HAP-1 (cell line): Measurements from ENCODE around the gene FEZ2.

Experiments
- DNase-seq, 2 experiments: peaks; one replicate each; pipeline ENCODE4 v3.0.0-alpha.2; 2016 to 2020; ENCODE audit warnings: low spot score in 2 of 2
- H3K27me3 ChIP-seq: fragments of 250-450 bp; sonication (Bioruptor Pico); 2 replicates; pipeline ENCODE4 v1.5.1; 2020; ENCODE audit warnings: low read depth, mild to moderate bottlenecking, moderate library complexity
- H3K36me3 ChIP-seq: fragments of 250-450 bp; sonication (Bioruptor Pico); replicated peaks from 2 replicates; pipeline ENCODE4 v1.5.1; 2020; ENCODE audit warnings: mild to moderate bottlenecking
- H3K4me1 ChIP-seq: fragments of 250-450 bp; sonication (Bioruptor Pico); 2 replicates; pipeline ENCODE4 v1.5.1; 2020; ENCODE audit warnings: mild to moderate bottlenecking
- H3K4me3 ChIP-seq: fragments of 250-450 bp; sonication (Bioruptor Pico); 2 replicates; pipeline ENCODE4 v1.5.1; 2020; ENCODE audit warnings: mild to moderate bottlenecking, moderate library complexity
- H3K9me3 ChIP-seq: fragments of 250-450 bp; sonication (Bioruptor Pico); 2 replicates; pipeline ENCODE4 v1.5.1; 2020; ENCODE audit warnings: mild to moderate bottlenecking, moderate library complexity
- in situ Hi-C: fragments of 300-500 bp; cut with MboI; formaldehyde crosslinking; loops from 3 replicates; pipeline ENCODE4 v1.14.3; 2020; ENCODE audit warnings: low sequenced_read_pairs, inconsistent platforms, mixed read lengths

The FEZ2 gene, protein sequence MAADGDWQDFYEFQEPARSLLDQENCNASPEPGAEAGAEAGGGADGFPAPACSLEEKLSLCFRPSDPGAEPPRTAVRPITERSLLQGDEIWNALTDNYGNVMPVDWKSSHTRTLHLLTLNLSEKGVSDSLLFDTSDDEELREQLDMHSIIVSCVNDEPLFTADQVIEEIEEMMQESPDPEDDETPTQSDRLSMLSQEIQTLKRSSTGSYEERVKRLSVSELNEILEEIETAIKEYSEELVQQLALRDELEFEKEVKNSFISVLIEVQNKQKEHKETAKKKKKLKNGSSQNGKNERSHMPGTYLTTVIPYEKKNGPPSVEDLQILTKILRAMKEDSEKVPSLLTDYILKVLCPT

DNA sequence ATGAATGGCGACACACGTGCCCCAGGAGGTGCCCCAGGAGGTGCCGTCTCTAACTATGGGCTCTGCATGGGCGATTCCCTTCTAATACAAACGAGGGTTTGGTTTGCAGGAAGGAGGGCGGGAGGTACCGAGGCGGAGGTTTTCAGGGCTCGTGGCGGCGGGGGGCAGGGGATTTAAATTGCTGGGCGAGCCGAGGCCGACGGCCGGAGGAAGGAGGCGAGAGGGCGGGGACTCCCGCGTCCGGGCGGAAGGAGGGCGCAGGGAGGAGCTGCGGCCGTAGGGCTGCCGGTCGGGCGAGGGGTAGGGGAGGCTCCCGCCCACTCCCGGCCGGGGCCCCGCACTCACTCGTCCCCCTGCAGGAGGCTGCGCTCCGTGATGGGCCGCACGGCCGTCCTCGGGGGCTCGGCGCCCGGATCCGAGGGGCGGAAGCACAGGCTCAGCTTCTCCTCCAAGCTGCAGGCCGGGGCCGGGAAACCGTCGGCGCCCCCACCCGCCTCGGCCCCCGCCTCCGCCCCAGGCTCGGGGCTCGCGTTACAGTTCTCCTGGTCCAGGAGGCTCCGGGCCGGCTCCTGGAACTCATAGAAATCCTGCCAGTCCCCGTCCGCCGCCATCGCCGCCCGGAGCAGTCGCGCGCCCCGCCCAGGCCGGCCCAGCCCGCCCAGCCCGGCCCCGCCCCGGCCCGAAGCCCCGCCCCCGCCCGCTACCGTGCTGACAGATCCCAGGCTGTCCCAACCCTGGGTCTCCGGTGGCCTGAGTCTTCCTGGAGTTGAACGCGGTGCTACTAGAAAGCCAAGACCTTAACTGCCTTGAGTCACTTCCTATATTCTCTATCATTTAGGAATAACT lies at the start of gene FEZ2:
Gene FEZ2, minus strand, starts transcription at position 637 of the 846 bp plus-strand sequence. Its CDS starts 26 bp downstream, at position 611.
- DNase-seq, result peak; percentile 89 to 92
- H3K4me3 ChIP-seq, result peak within 1 kb of the TSS; percentile 45
- H3K27me3 ChIP-seq, result no peaks in the 10 kb centered on the region
- peaks cover 10% of the 10 kb centered on the region for H3K36me3 ChIP-seq
- peaks cover 15% of the 10 kb centered on the region for H3K4me1 ChIP-seq
- in situ Hi-C loops, result no loop called here
- no peaks in the 10 kb centered on the region for H3K9me3 ChIP-seq

DNA sequence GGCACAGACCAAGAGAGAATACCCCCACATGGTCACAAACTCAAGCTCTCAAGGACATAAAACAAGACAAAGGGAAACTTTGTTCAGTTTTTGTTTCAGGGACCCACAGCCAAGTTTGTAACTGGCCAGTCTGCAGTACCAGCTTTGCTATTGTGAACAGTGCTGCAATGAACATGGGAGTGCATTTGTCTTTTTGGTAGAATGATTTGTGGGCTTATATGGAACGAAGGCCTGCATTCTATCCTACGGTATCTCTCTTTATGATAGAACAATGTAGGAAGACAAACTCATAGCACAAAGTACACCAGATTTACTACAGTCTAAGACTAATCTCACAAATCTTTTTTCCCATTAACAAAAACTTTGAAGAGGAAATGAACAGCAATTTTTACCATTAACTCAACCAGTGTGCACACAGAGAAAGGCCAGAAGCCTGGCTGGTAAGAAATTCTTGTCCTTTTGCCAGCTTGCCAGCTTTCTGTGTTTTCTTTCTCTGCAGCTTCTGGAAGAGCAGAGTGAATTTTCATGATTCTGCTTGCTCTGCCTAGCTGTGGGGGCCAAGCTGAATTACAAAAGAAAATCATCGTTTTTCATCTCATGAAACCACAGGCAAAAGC lies 37.1 kb upstream of the FEZ2 start:
- DNase-seq, result no peak
- no peaks in the 10 kb centered on the region for H3K27me3 ChIP-seq
- no peaks in the 10 kb centered on the region for H3K4me1 ChIP-seq
- no peaks in the 10 kb centered on the region for H3K9me3 ChIP-seq
- no peak overlapping the region for H3K4me3 ChIP-seq
- no peaks in the 10 kb centered on the region for H3K36me3 ChIP-seq
- in situ Hi-C loops, result no loop called here

DNA sequence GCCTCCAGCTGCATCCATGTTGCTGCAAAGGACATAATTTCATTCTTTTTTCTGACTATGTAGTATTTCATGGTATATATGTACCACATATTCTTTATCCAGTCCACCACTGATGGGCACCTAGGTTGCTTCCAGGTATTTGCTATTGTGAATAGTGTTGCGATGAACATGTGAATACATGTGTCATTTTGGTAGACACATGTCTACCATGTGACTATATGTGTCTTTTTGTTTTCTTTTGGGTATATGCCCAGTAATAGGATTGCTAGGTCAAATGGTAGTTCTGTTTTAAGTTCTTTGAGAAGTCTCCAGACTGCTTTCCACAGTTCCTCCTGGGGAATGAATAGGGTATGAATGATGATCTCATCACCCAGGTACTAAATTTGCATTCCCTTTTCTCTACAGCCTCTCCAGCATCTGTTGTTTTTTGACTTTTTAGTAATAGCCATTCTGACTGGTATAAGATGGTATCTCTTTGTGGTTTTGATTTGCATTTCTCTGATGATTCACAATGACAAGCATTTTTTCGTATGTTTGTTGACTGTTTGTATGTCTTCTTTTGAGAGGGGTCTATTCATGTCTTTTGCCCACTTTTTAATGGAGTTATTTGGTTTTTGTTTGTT lies 35.6 kb upstream of the FEZ2 start:
- no peaks in the 10 kb centered on the region for H3K27me3 ChIP-seq
- no peak overlapping the region for H3K4me3 ChIP-seq
- H3K4me1 ChIP-seq, result no peaks in the 10 kb centered on the region
- DNase-seq, result no peak
- no peaks in the 10 kb centered on the region for H3K36me3 ChIP-seq
- in situ Hi-C loops, result no loop called here
- no peaks in the 10 kb centered on the region for H3K9me3 ChIP-seq

GRCh38 chr2:36626756-36627155 lies 28.8 kb upstream of the FEZ2 start:
- H3K4me1 ChIP-seq, result no peaks in the 10 kb centered on the region
- H3K4me3 ChIP-seq, result no peak overlapping the region
- in situ Hi-C loops, result no loop called here
- no peaks in the 10 kb centered on the region for H3K36me3 ChIP-seq
- no peak for DNase-seq
- H3K27me3 ChIP-seq, result no peaks in the 10 kb centered on the region
- no peaks in the 10 kb centered on the region; the same call in 1 of the 2 replicates for H3K9me3 ChIP-seq

DNA sequence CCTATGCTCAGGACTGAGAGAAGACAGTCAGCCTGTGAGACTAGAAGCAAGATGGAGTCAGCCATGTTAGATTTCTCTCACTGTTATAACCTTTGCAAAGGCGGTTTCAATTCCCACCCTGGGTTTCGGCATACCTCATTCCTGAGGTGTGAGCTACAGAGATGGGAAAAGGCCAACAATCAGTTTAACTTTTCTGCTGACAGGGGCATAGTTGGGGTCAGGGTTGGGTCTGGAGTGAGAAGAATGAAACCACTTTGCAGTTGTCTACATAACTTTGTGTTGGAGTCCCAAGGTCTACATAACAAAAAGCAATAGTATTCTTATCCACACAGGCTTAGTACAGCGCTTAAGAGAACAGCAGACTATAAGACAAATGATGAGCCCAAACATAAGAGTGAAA lies 28.1 kb upstream of the FEZ2 start:
- in situ Hi-C loops, result no loop called here
- no peaks in the 10 kb centered on the region for H3K36me3 ChIP-seq
- H3K27me3 ChIP-seq, result no peaks in the 10 kb centered on the region

GRCh38 chr2:36625304-36625703 lies 27.3 kb upstream of the FEZ2 start:
- DNase-seq, result no peak
- Histone ChIP-seq H3K27me3 (no peaks in the 10 kb centered on the region), H3K4me1 (no peaks in the 10 kb centered on the region), H3K4me3 (no peak overlapping the region), H3K36me3 (no peaks in the 10 kb centered on the region), H3K9me3 (no peaks in the 10 kb centered on the region; the same call in 1 of the 2 replicates)
- in situ Hi-C loops, result no loop called here

More for the DNA sequence above, 28.1 kb upstream of the FEZ2 start:
- no peaks in the 10 kb centered on the region for H3K4me1 ChIP-seq
- H3K4me3 ChIP-seq, result no peak overlapping the region
- DNase-seq, result no peak
- H3K9me3 ChIP-seq, result no peaks in the 10 kb centered on the region; the same call in 1 of the 2 replicates

DNA sequence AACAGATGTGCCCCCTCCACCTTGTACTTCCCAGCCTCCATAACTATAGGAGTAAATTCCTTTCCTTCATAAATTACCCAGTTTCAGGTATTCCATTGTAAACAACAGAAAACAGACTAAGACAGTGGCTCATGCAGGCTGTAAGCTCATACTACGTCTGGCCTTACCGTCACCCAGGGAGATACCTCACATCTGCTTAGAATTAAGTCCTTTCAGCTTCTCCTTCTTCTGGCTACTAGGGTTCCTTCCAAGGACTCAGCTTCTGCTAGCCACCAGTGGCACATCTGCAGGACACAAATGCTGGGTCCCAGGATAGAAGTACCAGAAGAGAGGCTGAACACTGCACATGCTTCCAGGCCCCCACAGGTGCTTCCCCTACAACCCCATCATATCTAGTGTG lies 22.4 kb upstream of the FEZ2 start:
- Histone ChIP-seq H3K9me3 (no peaks in the 10 kb centered on the region; the same call in 1 of the 2 replicates), H3K27me3 (no peaks in the 10 kb centered on the region), H3K4me3 (no peak overlapping the region), H3K36me3 (no peaks in the 10 kb centered on the region), H3K4me1 (peaks cover 10% of the 10 kb centered on the region)
- in situ Hi-C loops, result no loop called here
- no peak for DNase-seq

- DNase-seq, result peak; percentile 76 to 80
- H3K4me1 ChIP-seq, result peaks cover 10% of the 10 kb centered on the region
- no peak overlapping the region for H3K4me3 ChIP-seq
- H3K27me3 ChIP-seq, result no peaks in the 10 kb centered on the region
- H3K9me3 ChIP-seq, result no peaks in the 10 kb centered on the region
- in situ Hi-C loops, result no loop called here
- no peaks in the 10 kb centered on the region for H3K36me3 ChIP-seq
These were observed 20.4 kb upstream of the FEZ2 start for GRCh38 chr2:36618381-36618780.

GRCh38 chr2:36616947-36617346 lies 19.0 kb upstream of the FEZ2 start:
- H3K4me1 ChIP-seq, result peaks cover 10% of the 10 kb centered on the region
- in situ Hi-C loops, result no loop called here
- DNase-seq, result peak in 1 of 2 experiments; percentile 31
- no peaks in the 10 kb centered on the region for H3K9me3 ChIP-seq
- no peaks in the 10 kb centered on the region for H3K36me3 ChIP-seq
- no peak overlapping the region for H3K4me3 ChIP-seq
- H3K27me3 ChIP-seq, result no peaks in the 10 kb centered on the region

GRCh38 chr2:36615222-36615621 lies 17.3 kb upstream of the FEZ2 start:
- H3K9me3 ChIP-seq, result no peaks in the 10 kb centered on the region; the same call in 1 of the 2 replicates
- no peaks in the 10 kb centered on the region for H3K36me3 ChIP-seq
- no peak overlapping the region for H3K4me3 ChIP-seq
- no peaks in the 10 kb centered on the region for H3K27me3 ChIP-seq
- peaks cover 10% of the 10 kb centered on the region for H3K4me1 ChIP-seq
- DNase-seq, result no peak
- in situ Hi-C loops, result no loop called here

- in situ Hi-C loops, result no loop called here
- H3K4me1 ChIP-seq, result peaks cover 13% of the 10 kb centered on the region
- no peak overlapping the region for H3K4me3 ChIP-seq
- DNase-seq, result no peak
- no peaks in the 10 kb centered on the region; the same call in 1 of the 2 replicates for H3K9me3 ChIP-seq
- H3K36me3 ChIP-seq, result no peaks in the 10 kb centered on the region
- H3K27me3 ChIP-seq, result no peaks in the 10 kb centered on the region
These were observed 15.8 kb upstream of the FEZ2 start for GRCh38 chr2:36613801-36614200.

DNA sequence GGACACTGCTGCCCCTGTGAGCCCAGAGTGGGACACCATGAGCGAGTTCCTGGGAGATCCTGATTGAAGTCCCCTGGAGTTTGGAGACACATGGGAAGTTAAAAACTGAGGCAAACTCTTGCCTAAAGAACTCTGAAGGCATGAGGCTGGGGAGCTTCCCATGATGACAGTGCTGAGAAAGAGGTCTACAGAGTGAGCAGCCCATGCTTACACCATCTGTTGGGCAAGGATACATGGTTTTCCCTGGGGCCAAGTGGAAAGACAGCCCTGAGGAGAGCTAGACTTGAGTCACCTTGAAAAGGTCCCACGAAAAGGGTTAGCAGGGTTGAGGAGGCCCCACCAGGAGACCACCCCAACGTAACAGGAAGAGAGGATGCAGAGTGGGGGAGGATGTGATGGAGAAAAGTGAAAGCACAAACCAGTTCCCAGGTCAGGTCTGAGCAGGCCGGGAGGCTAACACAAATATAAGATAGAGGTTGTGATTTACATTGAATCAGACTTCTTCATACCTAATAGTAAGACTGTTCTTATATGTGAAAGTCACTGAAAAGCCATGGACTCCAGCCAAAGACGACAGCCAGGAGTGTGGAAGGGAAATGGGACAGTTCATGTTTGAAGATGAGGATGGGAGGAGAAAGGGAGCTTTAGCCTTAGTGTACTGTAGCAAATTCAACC lies 13.5 kb upstream of the FEZ2 start:
- Histone ChIP-seq H3K36me3 (no peaks in the 10 kb centered on the region), H3K27me3 (no peaks in the 10 kb centered on the region), H3K4me1 (peaks cover 3% of the 10 kb centered on the region), H3K4me3 (no peak overlapping the region), H3K9me3 (no peaks in the 10 kb centered on the region; the same call in 1 of the 2 replicates)
- no peak for DNase-seq
- in situ Hi-C loops, result no loop called here

DNA sequence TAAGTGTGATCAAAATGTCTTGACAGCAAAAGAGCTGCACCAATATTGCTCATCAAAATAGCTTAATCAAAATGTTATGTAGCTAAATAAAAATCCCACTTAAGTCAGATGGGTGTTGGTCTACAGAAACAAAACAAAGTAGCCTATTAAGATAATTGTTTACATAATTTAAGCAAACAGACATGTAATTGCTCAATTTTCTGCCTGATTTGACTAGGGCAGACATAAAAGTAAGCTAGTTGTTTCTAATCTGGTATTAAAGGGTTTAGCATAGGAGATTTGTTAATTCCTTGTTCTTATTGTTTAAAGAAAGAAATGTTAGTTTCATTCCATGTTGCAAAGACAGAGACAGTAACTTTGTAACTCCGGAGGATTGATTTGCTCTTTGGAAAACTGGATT lies 11.5 kb upstream of the FEZ2 start:
- H3K36me3 ChIP-seq, result no peaks in the 10 kb centered on the region
- H3K9me3 ChIP-seq, result no peaks in the 10 kb centered on the region; the same call in 1 of the 2 replicates
- no peaks in the 10 kb centered on the region for H3K27me3 ChIP-seq
- H3K4me3 ChIP-seq, result no peak overlapping the region
- H3K4me1 ChIP-seq, result peaks cover 3% of the 10 kb centered on the region
- in situ Hi-C loops, result no loop called here
- no peak for DNase-seq
